Measurements from ENCODE around the gene NBEAL1.

DNA sequence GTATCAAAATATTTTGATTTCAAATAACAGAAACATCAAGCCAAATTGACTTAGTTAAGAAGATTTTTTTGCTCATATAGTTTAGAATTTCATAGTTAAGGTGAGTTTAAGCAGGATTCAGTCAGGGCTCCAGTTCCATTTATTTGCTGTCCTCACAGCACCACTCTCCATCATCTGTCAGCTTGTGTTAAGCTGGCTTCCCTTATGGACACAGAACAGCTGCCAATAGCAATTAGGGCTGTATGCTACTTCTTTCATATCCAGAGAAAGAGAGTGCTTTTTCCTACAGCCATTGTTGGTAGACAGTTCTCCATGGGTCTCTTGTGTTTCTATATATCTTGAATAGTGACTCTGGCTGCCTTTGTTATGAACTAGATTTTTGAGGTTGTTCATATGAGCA is 128.7 kb downstream of the NBEAL1 start:
- TF ChIP-seq, protein P1, sequence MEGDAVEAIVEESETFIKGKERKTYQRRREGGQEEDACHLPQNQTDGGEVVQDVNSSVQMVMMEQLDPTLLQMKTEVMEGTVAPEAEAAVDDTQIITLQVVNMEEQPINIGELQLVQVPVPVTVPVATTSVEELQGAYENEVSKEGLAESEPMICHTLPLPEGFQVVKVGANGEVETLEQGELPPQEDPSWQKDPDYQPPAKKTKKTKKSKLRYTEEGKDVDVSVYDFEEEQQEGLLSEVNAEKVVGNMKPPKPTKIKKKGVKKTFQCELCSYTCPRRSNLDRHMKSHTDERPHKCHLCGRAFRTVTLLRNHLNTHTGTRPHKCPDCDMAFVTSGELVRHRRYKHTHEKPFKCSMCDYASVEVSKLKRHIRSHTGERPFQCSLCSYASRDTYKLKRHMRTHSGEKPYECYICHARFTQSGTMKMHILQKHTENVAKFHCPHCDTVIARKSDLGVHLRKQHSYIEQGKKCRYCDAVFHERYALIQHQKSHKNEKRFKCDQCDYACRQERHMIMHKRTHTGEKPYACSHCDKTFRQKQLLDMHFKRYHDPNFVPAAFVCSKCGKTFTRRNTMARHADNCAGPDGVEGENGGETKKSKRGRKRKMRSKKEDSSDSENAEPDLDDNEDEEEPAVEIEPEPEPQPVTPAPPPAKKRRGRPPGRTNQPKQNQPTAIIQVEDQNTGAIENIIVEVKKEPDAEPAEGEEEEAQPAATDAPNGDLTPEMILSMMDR (IDR thresholded peaks at IDR 0.05; ENCODE audit: control extremely low read depth in 1 of 3, insufficient read depth in 1 of 3, low read depth in 1 of 3, low read length in 3 of 3) = no peak
- no peak for TF ChIP-seq SP1 (IDR thresholded peaks at IDR 0.05; ENCODE audit: low read depth, low read length)
- TF ChIP-seq CREB1 (IDR thresholded peaks at IDR 0.05) = no peak
- TF ChIP-seq YY1 (IDR thresholded peaks at IDR 0.05; ENCODE audit: low read depth, low read length) = no peak
- no peak for TF ChIP-seq CHD2 (IDR thresholded peaks at IDR 0.05; ENCODE audit: low read length)
- TF ChIP-seq POLR2AphosphoS5 (IDR thresholded peaks at IDR 0.05; ENCODE audit: low read depth, low read length) = no peak
- TF ChIP-seq EZH2 (IDR thresholded peaks at IDR 0.05; ENCODE audit: low read depth, low read length, severe bottlenecking) = no peak
- no peak for TF ChIP-seq HDAC6 (IDR thresholded peaks at IDR 0.05; ENCODE audit: low read depth, low read length)
- TF ChIP-seq, protein P2, sequence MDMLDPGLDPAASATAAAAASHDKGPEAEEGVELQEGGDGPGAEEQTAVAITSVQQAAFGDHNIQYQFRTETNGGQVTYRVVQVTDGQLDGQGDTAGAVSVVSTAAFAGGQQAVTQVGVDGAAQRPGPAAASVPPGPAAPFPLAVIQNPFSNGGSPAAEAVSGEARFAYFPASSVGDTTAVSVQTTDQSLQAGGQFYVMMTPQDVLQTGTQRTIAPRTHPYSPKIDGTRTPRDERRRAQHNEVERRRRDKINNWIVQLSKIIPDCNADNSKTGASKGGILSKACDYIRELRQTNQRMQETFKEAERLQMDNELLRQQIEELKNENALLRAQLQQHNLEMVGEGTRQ (IDR thresholded peaks at IDR 0.05; ENCODE audit: low read length) = no peak
